Panc1 (cell line): ENCODE measurements around the gene CST9L.

Experiments
- CTCF ChIP-seq: fragments of 450-650 bp; IDR thresholded peaks from 2 replicates; pipeline ENCODE4 v1.5.1; 2017; ENCODE audit warnings: mild to moderate bottlenecking
- POLR2AphosphoS5 ChIP-seq: IDR thresholded peaks from 2 replicates; pipeline ENCODE4 v1.6.1; 2012; ENCODE audit warnings: mild to moderate bottlenecking, low read depth, low read length, moderate library complexity
- REST ChIP-seq, 2 experiments: IDR thresholded peaks; 2 replicates each; pipeline ENCODE4 v1.6.1; 2011 to 2012; ENCODE audit warnings: low read depth in 2 of 2, control low read depth in 1 of 2, low read length in 1 of 2, mild to moderate bottlenecking in 1 of 2, moderate library complexity in 1 of 2; ENCODE audit not compliant: insufficient read depth in 1 of 2
- SIN3A ChIP-seq: IDR thresholded peaks from 2 replicates; pipeline ENCODE4 v1.6.1; 2012; ENCODE audit warnings: low read depth, mild to moderate bottlenecking, low read length, moderate library complexity, borderline replicate concordance; ENCODE audit not compliant: insufficient read depth

- TF ChIP-seq CTCF (no peak), POLR2AphosphoS5 (no peak), SIN3A (no peak), REST (IDR thresholded peaks at IDR 0.05; ENCODE audit: insufficient read depth in 1 of 2, low read depth in 2 of 2, low read length in 1 of 2) (no peak)
Observed at GRCh38 chr20:23614163-23614562, 45.9 kb upstream of the CST9L start.
